AG09319 (cell line): ENCODE results near the gene CD72.

Experiments
- DNase-seq: peaks from one replicate; pipeline ENCODE4 v3.0.0-alpha.2; 2010; ENCODE audit warnings: low read depth; ENCODE audit errors: extremely low read depth
- TF ChIP-seq, protein P1 (sequence below): IDR thresholded peaks from 2 replicates; pipeline ENCODE4 v1.5.1; 2011; ENCODE audit warnings: low read depth, mild to moderate bottlenecking, inconsistent platforms, low read length, moderate library complexity

Gene CD72

DNA sequence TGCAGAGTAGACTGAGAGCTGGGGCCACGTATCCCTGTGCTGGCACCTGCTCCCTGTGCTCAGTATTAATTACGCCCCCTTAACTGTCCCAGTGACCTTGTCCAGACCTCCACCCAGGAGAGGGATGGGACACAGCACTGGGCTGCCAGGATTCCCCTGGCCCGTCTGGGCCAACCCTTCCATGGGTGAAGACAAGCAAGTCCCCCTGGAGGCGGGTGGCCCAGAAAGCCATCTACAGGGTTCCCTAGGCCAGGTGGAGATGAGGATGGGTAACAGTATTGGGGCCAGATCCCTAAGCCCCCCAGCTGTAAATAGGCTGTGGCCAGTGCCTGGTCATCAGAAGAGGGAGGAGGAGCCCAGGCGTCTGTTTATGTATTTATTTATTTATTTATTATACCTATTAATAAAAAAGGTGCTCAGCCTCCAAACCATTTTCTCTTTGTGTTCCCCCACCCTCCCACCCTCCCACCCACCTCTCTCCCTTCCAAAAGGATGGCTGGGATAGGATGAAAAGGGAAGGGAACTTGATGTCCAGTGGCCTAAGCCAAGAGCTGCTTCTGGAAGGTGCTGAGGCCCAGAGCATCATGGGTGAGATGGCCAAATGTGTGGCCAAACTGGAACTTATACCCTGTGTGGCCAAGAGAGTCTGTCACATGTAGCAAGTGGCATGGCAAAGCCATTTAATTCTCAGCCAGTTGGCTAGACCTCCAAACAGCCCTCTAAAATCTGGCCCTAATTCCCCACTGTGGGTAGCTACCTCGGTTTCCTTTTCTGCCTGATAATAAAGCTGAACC is 56.5 kb downstream of the CD72 start:
- no peak for DNase-seq
- TF ChIP-seq, protein P1, sequence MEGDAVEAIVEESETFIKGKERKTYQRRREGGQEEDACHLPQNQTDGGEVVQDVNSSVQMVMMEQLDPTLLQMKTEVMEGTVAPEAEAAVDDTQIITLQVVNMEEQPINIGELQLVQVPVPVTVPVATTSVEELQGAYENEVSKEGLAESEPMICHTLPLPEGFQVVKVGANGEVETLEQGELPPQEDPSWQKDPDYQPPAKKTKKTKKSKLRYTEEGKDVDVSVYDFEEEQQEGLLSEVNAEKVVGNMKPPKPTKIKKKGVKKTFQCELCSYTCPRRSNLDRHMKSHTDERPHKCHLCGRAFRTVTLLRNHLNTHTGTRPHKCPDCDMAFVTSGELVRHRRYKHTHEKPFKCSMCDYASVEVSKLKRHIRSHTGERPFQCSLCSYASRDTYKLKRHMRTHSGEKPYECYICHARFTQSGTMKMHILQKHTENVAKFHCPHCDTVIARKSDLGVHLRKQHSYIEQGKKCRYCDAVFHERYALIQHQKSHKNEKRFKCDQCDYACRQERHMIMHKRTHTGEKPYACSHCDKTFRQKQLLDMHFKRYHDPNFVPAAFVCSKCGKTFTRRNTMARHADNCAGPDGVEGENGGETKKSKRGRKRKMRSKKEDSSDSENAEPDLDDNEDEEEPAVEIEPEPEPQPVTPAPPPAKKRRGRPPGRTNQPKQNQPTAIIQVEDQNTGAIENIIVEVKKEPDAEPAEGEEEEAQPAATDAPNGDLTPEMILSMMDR: no peak

DNA sequence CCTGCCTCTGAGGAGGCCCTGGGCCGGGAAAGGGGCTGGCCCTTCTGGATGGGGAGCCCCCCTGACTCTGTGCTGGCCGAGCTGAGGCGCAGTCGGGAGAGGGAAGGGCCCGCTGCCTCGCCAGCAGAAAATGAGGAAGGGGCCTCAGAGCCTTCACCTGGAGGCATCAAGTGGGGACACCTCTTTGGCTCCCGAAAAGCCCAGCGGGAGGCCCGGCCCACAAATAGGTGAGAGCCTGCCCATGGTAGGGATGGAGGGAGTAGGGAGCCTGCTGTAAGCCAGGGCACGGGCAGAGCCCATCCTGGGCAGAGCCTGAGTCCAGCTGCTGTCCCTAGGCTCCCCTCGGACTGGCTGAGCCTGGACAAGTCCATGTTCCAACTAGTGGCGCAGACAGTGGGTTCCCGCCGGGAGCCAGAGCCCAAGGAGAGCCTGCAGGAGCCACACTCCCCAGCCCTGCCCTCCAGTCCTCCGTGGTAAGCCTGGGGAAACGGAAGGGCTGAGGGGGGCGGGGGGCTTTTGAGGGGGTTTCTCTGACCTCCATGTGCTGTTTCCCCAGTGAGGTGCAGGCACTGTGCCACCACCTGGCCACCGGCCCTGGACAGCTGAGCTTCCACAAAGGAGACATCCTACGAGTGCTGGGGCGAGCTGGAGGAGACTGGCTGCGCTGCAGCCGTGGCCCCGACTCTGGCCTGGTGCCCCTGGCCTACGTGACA is 57.4 kb downstream of the CD72 start:
- TF ChIP-seq, protein P1: no peak
- no peak for DNase-seq
